GM21367 (cell line): ENCODE results near the gene ZDHHC14.

ENCODE experiments used
- ATAC-seq: cut with Tn5 transposase; IDR thresholded peaks from one replicate; pipeline ENCODE4 v1.9.1; 2021; ENCODE audit not compliant: unreplicated experiment

The ZDHHC14 gene

GRCh38 chr6:157725836-157726235, 344.8 kb downstream of the ZDHHC14 start:
- no peak for ATAC-seq

- ATAC-seq: no peak
Observed at GRCh38 chr6:157726892-157727628, 346.1 kb downstream of the ZDHHC14 start.
